ENCODE data around the gene PIP4P1. TPM values are rescaled to one million over a fixed set of nuclear protein-coding genes. Genes with fewer than 3 reads are reported as not detected.

Gene PIP4P1
- total RNA-seq, 1 donor from 2014 or later: 40.8 TPM

DNA sequence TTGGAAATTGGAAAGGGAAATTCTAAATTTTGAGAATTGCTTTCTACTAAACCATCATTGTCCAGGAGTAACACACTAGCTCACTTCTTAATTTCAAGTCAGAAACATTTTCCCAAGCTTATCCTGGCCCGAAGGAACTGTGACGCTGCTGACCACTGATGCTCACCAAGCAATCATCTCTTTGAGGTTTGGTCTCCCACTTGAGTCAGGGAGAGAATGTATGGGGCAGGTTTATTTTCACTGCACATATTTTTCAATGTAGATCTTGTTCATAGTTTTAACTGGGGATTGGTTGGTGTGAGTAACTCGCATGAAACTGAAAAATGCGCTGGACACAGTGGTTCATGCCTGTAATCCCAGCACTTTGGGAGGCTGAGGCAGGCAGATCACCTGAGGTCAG, 31.3 kb upstream of the PIP4P1 start:
- peaks cover 28% of the 10 kb centered on the region for H3K27me3 Mint-ChIP-seq (ENCODE audit: low read depth)
- DNase-seq (ENCODE audit: low read depth, low spot score): no peak

DNA sequence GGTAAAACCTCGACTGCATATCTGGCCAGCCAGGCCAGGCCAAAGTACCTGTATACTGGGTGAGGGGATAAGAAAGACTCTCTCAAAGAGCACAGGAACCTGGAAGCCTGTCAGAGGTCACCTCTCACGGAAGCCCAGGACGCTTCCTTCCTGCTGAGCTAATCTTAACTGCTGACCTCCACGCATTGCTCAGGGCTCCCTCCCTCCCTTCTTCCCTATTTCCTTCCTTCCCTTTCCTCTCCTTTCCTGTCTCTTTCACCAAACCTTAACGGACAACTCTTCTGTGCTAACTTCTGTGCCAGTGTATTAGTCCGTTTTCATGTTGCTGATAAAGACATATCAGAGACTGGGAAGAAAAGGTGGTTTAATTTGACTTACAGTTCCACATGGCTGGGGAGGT, 29.3 kb upstream of the PIP4P1 start:
- H3K9me3 Mint-ChIP-seq: no peaks in the 10 kb centered on the region
- no peaks in the 10 kb centered on the region for H3K4me1 Mint-ChIP-seq
- H3K36me3 Mint-ChIP-seq (ENCODE audit: low read depth): no peaks in the 10 kb centered on the region
- no peak overlapping the region for H3K4me3 Mint-ChIP-seq
- DNase-seq (ENCODE audit: low read depth, low spot score): no peak
- no peak overlapping the region for H3K27ac Mint-ChIP-seq (ENCODE audit: unreplicated experiment)
- H3K27me3 Mint-ChIP-seq (ENCODE audit: low read depth): peaks cover 30% of the 10 kb centered on the region
- TF ChIP-seq, protein P1, sequence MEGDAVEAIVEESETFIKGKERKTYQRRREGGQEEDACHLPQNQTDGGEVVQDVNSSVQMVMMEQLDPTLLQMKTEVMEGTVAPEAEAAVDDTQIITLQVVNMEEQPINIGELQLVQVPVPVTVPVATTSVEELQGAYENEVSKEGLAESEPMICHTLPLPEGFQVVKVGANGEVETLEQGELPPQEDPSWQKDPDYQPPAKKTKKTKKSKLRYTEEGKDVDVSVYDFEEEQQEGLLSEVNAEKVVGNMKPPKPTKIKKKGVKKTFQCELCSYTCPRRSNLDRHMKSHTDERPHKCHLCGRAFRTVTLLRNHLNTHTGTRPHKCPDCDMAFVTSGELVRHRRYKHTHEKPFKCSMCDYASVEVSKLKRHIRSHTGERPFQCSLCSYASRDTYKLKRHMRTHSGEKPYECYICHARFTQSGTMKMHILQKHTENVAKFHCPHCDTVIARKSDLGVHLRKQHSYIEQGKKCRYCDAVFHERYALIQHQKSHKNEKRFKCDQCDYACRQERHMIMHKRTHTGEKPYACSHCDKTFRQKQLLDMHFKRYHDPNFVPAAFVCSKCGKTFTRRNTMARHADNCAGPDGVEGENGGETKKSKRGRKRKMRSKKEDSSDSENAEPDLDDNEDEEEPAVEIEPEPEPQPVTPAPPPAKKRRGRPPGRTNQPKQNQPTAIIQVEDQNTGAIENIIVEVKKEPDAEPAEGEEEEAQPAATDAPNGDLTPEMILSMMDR (conservative IDR thresholded peaks at IDR 0.05): no peak

More for the DNA sequence above, 31.3 kb upstream of the PIP4P1 start:
- Mint-ChIP-seq H3K4me1 (no peaks in the 10 kb centered on the region), H3K9me3 (no peaks in the 10 kb centered on the region), H3K36me3 (ENCODE audit: low read depth) (no peaks in the 10 kb centered on the region), H3K27ac (ENCODE audit: unreplicated experiment) (no peak overlapping the region), H3K4me3 (no peak overlapping the region)
- TF ChIP-seq, protein P1 (conservative IDR thresholded peaks at IDR 0.05): no peak

DNA sequence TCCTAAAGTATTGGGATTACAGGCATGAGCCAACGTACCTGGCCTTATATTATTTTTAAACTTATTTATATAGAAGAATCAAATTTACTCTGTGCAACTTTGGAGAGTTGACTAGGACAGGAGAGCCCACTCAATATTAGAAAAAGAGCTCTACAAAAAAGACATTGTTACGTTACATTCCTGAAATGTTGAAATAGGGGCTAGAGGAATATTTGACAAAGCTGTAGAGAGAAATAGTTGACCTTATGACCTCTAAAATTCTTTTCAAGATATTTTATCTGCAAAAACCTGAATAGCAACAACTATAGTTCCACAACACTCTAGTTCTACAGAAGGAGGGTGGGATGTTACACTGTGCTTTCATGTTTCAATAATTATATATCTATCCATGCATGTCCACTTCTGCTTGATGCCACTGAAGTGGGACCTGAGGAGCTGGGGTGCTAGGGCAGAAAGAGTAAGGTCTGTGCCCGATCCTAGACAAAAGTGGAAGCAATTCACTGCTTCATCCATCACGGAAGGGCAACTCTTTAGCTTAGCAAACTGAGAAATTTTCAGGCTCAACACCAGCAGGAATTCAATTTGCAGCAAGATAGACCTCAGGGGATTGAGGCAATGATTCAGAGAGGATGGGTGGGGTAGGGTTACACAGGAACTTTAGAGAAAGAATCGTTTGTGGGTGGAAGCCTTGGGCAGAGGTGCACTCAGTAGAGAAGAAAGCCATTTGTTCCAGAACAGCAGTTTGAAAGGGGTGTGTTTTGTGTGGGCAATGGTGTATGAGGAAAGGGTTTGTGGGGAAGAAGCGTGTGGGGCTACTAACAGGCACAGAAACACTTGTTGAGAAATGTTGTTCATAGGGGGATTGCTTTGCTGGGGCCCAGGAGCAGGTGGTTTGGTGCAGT, 28.1 kb upstream of the PIP4P1 start:
- TF ChIP-seq, protein P1 (conservative IDR thresholded peaks at IDR 0.05): no peak
- no peaks in the 10 kb centered on the region for H3K4me1 Mint-ChIP-seq
- peaks cover 23% of the 10 kb centered on the region for H3K27me3 Mint-ChIP-seq (ENCODE audit: low read depth)
- H3K36me3 Mint-ChIP-seq (ENCODE audit: low read depth): no peaks in the 10 kb centered on the region
- no peak for DNase-seq (ENCODE audit: low read depth, low spot score)
- no peak overlapping the region for H3K4me3 Mint-ChIP-seq
- no peaks in the 10 kb centered on the region for H3K9me3 Mint-ChIP-seq
- H3K27ac Mint-ChIP-seq (ENCODE audit: unreplicated experiment): peak overlapping the region; percentile 24

DNA sequence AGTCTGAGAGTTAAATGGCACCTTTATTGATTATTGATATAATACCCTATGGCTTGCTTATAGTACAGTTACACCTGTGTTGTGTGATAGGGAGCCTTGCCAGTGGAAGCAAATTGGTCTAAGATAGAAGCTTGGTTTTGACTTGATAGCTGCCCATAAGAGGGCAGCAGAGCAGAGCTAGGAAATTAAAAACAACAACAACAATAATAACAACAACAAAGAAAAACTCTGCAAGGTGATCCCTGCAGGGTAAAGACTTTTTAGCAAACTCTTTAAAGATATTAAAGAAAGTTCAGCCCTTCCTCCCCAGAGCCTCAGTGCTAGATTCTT, 26.1 kb upstream of the PIP4P1 start:
- Mint-ChIP-seq H3K27me3 (ENCODE audit: low read depth) (peaks cover 17% of the 10 kb centered on the region), H3K4me3 (no peak overlapping the region), H3K9me3 (no peaks in the 10 kb centered on the region), H3K36me3 (ENCODE audit: low read depth) (no peaks in the 10 kb centered on the region), H3K27ac (ENCODE audit: unreplicated experiment) (no peak overlapping the region), H3K4me1 (no peaks in the 10 kb centered on the region)
- DNase-seq (ENCODE audit: low read depth, low spot score): no peak
- TF ChIP-seq, protein P1 (conservative IDR thresholded peaks at IDR 0.05): no peak

DNA sequence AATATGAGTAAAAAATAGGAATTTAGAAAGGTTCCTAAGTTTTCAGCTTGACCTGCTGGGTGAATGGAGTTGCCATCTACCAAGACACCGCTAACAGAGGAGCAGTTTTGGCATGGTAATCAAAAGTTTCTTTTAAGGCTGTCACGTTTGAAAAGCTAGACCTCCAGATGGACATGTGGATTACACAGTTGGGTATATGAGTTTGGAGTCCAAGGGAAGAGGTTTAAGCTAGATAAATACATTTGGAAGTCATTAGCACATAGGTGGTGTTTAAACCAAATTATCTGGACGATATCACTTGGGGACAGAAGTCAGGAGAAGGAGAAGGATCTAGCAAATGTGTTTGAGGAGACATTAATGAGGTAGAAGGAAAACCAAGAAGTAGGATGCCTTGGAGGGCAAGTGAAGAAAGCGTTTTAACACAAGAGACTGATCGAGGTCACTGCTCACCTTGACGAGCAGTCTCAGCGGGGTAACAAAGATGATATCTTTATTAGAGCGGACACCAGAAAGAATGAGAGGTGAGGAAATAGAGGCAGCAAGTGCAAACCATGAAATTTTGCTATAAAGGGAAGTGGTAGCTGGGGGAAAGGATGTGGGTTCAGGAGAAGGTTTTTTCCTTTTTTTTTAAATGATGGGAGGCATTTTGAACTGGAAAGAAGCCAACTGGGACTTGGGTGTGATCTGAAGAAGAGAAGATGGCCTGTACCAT, 25.6 kb upstream of the PIP4P1 start:
- Mint-ChIP-seq H3K27ac (ENCODE audit: unreplicated experiment) (no peak overlapping the region), H3K27me3 (ENCODE audit: low read depth) (peaks cover 15% of the 10 kb centered on the region), H3K4me1 (peaks cover 3% of the 10 kb centered on the region), H3K36me3 (ENCODE audit: low read depth) (no peaks in the 10 kb centered on the region), H3K9me3 (no peaks in the 10 kb centered on the region), H3K4me3 (no peak overlapping the region)
- TF ChIP-seq, protein P1 (conservative IDR thresholded peaks at IDR 0.05): no peak
- DNase-seq (ENCODE audit: low read depth, low spot score): no peak

Measured in neural crest cell (in vitro differentiated cells).